ENCODE results near the gene SECTM1. TPM values are rescaled to one million over a fixed set of nuclear protein-coding genes. Genes with fewer than 3 reads are reported as not detected.

SECTM1 gene
- total and polyA plus RNA-seq, 9 of the 15 experiments (the other 6 are each of a cell fraction or from before 2014, with no cell fraction given), result 0.11 to 0.46 (median 0.18) TPM; not detected in 6

- TF ChIP-seq HMGXB4 (CRISPR knock-in tag; IDR thresholded peaks at IDR 0.05) (peak; percentile 72; the same call in 1 of the 2 replicates), CREB3 (tag; conservative IDR thresholded peaks at IDR 0.05; ENCODE audit: low read depth) (peak; percentile 60), ARID2 (IDR thresholded peaks at IDR 0.05) (no peak), DIDO1 (tag; IDR thresholded peaks at IDR 0.05; ENCODE audit: low read depth) (no peak), HLTF (IDR thresholded peaks at IDR 0.05) (peak; percentile 86; the same call in 1 of the 2 replicates), CHD1 (IDR thresholded peaks at IDR 0.05; ENCODE audit: low read length) (no peak), ZNF717 (CRISPR knock-in tag; IDR thresholded peaks at IDR 0.05) (no peak), ZNF436 (CRISPR knock-in tag; IDR thresholded peaks at IDR 0.05) (no peak), CREB3L1 (IDR thresholded peaks at IDR 0.05; ENCODE audit: borderline replicate concordance, low read depth) (peak; percentile 97), TRIM28 (IDR thresholded peaks at IDR 0.05) (no peak; the same call in 1 of the 2 replicates), HDAC1 (IDR thresholded peaks at IDR 0.05) (peak in 1 of 2 experiments; percentile 95; a peak in 2 of 4 replicates), ZBED1 (IDR thresholded peaks at IDR 0.05) (no peak), DLX4 (CRISPR knock-in tag; IDR thresholded peaks at IDR 0.05) (no peak), ETS2 (tag; IDR thresholded peaks at IDR 0.05; ENCODE audit: borderline replicate concordance, poor library complexity, severe bottlenecking) (no peak), BMI1 (IDR thresholded peaks at IDR 0.05; ENCODE audit: low read length) (no peak), CREM (IDR thresholded peaks at IDR 0.05; ENCODE audit: low read depth) (peak; percentile 86), SRSF3 (IDR thresholded peaks at IDR 0.05; ENCODE audit: insufficient read depth, low read length) (no peak), MAX (CRISPR knock-in tag; IDR thresholded peaks at IDR 0.05) (peak; percentile 99)
These were observed 45.4 kb downstream of the SECTM1 start (continued) for GRCh38 chr17:82287868-82288801.
